ENCODE data around the gene UBXN11.

Gene UBXN11, protein sequence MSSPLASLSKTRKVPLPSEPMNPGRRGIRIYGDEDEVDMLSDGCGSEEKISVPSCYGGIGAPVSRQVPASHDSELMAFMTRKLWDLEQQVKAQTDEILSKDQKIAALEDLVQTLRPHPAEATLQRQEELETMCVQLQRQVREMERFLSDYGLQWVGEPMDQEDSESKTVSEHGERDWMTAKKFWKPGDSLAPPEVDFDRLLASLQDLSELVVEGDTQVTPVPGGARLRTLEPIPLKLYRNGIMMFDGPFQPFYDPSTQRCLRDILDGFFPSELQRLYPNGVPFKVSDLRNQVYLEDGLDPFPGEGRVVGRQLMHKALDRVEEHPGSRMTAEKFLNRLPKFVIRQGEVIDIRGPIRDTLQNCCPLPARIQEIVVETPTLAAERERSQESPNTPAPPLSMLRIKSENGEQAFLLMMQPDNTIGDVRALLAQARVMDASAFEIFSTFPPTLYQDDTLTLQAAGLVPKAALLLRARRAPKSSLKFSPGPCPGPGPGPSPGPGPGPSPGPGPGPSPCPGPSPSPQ

DNA sequence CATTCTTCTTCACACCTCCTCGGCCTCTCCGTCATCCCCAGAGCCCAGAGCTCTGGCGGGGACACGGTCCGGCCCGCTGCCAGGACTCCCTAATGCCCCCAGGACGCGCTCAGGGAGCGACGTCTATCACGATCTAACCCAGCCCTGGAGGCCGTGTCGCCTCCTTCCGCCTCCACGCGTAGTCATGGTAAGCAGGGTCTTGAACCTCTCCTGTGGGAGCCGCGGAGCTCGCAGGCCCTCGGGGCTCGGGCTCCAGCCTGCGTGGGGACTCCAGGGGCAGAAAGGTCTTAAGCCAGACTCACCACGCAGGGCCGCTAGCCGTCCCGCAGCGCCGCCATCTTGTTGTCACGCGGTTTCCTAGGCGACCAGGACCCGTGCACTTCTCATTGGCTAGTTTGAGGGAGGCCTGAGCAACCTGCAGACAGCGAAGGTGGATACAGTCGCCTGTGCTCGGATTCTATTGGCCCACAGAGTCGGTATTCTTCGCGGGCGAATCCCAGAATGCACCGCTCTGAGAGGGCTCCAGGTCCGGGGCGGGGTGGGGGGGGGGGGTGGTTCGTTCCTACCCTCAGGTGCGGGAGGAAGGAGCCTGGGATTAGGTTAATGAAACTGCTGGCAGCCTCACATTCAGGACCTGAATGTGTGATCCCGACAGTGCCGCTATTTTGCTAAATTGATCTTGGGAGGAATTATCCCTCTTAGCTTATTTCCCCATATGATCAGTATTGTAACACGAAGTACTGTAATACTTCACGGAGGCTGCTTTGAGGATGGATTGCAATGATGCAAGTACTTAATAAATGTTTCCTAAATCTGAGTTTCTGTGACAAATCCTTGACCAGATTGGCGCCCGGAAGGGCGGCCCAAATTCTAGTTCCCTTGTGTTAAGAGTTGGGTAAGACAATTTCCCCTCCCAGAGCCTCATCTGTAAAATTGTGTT, at the start of gene UBXN11:
Gene UBXN11 (minus strand): TSS at position 347 of the 940 bp plus-strand sequence. CDS start 3,753 bp downstream, outside the sequence.
- DNase-seq, result peak; percentile 84

DNA sequence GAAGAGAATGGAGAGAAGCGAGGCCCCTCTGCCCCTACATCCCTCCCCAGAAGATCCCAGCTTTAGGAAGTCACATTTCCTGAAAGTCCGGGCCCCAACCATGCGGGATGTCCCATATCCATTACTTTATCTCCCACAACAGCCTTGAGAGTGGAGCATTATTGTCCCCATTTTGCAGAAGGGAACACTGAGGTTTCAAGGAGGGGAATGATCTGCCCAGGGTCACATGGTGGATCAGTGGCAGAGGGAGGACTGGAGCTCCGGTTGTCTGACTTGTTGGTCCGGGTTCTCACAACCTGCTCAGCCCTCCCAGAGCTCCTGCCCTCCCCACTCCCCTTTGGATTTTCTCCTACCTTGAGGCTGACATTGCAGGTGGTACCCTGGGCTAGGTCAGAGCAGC, 49.7 kb upstream of the UBXN11 start:
- no peak for DNase-seq

DNA sequence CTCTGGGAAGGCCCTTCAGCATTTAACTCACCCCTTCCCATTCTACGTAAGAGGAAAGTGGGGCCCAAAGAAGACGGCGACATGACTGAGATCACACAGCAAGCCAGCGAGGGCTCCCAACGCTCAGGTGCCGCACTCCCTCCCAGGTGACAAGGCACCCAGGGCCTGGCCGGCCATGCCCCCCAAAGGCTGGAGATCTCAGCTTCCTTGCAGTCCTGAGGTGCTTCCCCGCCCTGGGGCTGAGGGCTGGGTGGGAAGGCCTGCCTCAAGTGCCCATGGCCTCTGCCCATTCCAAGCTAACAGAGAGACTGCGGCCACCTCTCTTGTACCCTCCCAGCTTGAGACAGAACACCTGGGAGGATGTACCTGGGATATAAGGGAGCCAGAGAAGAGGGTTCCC, 48.5 kb upstream of the UBXN11 start:
- no peak for DNase-seq

DNA sequence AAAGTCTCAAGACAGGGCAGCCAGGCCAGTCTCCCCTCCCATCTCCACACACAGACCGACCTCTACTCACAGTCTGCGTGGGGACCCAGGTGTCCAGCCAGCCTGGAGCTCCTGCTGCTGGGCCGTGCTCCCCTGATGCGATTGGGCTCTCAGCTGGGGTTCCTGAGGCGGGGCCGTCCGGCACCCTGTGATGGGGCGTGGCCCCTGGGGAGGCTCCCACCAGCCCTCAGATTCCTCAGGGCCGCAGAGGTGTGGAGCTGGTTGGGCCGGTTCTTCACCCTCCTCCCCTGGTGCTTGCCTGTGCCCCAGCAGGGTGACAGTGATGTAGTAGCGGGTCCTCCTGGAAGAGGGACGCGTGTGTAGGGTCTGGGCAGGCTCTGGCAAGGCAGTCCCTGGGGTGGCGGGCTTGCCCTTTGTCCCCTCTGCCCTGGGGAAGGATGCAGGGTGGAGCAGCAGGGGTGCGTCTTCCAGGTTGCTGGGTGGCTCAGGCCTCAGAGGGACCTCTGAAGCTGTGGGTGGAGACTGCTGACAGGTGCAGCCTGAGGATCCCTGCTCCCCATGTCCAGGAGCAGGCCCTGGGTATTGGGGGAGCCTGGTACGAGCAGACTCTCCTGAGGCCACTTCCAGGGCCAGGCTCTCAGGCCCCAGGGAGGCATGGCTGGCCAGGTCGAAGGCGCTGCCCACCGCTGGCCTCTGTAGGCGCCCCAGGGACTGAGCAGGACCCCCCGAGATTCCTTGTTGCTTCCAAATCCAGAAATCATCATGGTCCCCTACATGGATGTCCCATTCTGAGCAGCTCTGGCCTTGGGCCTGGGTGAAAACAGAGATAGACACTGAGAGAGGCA, 47.8 kb upstream of the UBXN11 start, which contains the start of gene CRYBG2:
Gene CRYBG2 (minus strand): TSS at position 155 of the 845 bp plus-strand sequence. CDS start 7,473 bp downstream, outside the sequence.
- no peak for DNase-seq

DNA sequence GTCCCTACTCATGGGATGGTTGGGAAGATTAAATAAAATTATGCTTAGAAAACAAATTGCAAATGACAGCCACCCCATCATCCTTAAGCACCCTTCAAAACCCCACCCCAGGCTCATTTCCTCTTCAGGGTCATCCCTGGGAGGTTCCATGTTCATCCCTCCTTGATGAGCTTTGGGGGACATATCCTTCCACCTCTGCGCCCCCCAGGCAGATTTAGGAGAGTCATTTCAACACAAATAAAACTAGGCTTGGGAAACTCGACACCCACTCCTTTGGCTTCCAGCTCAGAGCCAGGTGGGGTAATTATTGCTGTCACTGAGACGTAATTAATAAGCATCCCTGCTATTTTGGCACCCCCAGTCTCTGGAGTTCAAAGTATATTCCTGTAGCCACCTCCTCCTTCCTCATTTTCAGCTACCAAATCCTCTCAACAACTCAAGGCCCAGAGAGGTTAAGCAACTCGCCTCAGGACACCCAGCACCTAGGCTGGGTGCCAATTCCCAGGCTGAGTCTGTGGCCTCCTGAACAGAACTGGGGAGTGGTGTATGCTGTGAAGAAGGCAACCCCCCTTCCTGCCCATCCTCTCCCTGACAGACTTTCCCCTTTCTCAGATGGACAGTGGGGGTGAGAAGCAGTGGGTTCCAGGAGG, 46.9 kb upstream of the UBXN11 start:
- DNase-seq, result no peak

DNA sequence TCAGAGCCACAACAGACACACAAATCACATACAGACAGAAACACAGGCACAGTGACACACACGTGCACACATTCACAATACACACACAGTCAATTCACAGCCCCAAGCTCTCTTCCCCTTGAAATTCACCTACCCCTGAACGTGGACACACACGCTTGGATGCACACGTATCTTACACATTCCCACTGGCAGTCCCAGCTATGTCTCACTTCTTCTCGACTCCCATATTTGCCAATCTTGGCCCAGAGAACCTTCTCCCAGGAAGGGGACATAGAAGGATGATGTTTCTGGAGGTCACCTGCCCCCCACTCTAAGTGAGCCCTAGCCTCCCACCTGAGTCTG, 45.9 kb upstream of the UBXN11 start:
- no peak for DNase-seq

DNA sequence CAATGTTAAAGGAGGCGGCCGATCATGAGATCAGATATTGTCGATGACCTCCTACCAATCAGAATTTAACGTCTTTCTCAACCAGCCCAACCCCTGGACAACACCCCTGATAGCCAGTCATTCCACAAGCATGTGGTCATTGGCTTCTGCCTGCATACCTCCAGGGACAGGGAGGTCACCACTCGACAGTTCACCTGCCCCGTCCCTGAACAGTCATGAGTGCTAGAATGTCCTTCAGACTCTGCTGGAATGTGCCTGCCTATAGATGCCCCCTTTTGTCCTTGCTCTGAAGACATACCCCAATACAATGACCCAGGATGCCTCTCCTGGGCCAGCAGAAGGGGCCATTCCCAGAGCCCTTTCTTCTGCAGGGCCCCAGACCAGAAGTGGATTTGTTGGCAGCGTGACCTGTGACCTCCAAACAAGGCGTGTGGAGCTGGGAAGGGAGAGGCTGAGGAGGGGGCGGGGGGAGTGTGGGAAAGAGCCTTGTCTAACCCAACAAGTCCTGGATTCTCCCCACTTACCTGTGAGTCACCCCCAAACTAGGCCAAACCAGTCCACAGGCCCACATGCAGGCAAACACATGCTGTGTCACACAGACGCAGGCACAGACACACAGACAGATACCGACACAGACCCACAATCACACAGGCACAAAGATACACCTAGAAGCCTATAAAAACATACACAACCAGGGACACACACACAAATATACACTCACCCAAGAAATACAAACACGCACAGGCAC, 45.3 kb upstream of the UBXN11 start:
- no peak for DNase-seq

DNA sequence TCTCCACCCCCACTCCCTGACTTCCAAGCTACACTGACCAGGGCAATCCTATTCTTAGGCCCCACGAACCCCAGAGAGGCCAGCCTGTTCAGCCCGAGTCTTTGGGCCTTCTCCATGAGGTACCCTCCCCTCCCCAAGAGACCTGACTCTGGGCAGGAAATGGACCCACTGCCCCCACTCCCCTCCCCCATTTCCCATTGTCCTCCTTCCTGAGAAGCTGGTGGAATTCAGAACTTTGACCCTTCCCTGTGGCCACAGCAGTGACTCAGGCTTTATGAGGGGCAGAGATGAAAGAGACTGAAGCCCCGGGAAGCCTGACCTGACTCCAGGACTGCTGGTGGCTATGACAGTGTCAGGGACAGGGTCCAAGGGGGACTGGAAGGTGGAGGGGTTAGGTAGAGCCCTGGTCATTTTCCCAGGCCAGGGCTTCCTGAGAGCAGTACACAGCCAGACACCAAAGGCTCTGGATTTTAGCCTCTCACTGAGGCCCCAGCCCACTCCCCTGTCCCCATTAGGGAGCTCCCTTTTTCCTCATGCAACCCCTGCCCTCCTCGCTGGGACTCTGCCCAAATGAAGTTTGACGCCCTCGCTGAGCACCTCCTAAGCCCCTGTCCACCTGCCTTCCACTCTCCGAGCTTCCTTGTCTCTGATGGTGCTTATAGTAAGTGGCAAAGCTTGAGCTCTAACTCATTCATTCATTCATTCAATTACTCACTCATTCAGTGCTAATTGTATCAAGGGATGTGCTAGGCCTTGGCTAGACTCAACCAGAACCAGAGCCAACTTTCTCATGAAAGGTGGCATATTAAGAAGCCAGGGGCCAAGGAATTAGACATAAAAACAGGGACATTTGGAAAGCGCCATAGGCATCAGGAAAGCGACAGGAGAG, 44.5 kb upstream of the UBXN11 start:
- no peak for DNase-seq

DNA sequence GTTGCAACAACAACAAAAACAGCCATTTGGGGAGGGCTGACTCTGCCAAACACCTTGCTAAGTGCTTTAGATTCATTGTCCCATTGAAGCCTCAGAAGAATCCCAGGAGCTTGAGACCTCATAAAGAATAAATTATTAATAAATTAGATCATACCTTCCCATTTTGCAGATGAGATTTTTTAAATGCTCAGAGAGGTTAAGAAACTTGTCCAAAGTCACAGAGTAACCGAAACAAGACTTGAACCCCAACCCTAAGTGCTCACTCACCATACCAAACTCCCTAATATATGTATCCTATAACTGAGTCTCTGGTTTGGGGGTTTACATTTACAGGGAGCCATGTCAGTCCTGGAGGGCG, 43.9 kb upstream of the UBXN11 start:
- no peak for DNase-seq

DNA sequence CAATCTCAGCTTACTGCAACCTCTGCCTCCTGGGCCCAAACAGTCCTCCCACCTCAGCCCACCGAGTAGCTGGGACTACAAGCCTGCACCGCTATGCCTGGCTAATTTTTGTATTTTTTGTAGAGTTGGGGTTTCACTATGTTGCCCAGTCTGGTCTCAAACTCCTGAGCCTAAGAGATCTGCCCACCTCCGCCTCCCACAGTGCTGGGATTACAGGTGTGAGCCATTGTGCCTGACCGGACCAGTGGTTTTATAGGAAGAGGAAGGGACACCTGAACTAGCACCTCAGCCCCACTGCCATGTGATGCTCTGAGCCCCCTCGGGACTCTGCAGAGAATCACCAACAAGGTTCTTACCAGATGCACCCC, 43.4 kb upstream of the UBXN11 start:
- DNase-seq, result no peak

DNA sequence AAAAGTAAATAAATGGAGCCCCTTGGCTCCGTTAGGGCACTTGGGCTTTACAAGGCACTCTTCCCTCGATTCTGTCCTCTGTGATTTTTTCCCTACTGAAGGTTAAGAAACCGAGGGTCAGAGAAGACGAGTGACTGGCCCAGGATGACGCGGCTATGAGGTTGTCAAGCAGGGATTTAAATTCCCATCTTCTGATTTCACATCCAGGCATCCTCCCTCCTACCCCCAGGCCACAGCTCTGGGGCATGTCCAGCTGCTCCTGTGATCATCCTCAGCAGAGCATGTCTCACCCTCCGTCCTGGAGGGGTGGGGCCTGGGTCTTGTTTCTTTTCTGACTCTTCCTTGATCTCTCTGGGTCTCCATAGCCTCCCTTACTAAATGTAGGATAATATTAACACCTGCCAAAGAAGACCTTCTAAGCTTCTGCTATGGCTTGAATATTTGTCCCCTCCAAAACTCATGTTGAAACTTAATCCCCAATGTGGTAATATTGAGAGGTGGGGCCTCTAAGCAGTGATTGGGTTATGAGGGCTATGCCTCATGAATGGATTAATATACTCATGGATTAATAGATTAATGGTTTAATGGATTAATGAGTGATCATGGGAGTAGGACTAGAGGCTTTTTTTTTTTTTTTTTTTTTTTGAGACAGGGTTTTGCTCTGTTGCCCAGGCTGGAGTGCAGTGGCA, 42.9 kb upstream of the UBXN11 start:
- DNase-seq, result no peak

DNA sequence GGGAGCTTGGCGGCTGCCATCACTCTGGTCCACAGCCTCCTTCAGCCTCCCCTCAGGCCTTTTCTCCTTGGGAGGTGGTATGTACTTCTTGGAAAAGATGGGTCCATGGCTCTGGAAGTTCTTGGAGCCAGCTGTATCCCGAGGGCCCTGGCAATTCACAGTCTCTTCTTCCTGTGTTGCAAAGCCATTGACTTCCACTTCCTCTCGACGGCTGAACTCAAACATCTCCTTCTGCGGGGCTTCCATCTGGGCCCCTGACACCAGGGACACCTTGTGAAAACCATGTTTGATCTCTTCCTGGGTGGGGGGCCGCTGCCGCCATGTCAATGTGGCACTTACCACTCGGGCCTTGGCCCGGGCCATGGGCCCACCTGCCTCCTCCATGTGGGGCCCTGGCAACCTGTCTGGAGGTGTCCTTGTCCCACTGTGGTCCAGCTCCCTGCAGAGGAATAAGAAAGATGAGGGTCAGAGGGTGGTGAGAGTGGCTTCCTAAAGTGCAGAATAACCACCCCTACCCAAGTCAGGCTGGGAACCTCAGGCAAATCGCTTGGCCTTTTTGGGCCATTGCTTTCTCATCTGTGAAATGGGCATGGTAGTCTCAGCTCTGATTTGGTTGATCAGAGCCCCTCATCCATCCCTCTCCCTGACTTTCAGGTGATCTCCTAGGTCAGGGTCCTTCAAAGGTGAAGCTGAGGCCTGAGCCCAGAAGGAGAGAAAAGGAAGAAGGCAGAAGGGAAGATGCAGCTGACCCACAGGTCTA, 40.0 kb upstream of the UBXN11 start:
- no peak for DNase-seq

DNA sequence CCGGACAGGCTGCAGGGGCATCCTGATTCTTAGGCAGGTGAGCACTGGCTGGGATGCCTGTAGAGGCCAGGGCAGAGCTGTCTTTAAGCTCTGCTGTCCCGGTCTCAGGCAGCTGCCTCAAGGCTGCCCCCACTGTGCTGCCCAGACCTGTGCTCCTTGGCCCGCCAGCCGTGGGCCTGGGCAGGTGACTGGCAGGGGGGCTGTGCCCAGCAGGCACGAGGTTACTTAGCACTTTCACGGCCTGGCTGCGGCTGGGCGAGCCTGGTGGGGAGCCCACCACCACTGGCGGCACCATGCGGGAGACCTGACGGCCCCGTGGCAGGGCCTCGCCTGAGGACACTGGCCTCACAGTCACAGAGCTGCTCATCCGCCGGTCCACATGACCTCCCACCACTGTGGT, 39.3 kb upstream of the UBXN11 start:
- DNase-seq, result no peak

DNA sequence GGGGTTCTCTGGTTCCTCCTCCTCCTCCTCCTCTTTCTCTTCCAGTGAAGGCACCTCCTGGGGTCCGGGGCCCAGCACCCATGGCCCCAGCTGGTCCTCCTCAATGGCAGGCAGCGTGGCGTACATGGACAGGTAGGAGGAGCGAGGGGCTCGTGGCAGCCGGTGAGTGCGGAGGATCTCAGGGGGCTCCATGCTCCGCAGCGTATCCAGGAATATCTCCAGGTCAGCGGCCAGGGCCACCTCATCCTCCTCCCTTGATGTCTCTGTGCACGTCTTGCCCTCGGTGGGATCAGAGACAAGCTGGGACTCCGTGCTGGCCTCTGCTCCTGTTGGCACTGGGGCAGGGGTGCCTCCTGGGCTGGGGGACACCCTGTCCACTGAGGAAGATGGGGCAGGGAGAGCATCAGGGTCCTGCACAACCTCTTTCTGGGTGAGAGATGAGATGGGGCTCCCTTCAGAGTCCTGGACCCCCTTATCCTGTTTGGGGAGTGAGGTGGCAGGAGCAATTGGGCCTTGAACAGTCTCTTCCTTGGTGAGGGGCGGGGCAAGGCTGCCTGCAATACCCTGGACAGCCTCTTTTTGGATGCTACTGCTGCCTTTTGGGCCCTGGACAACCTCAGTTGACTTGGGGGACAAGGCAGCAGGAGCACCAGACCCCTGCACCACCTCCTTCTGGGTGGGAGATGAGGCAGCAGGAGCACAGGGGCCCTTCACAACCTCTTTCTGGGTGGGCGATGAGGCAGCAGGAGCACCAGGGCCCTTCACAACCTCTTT, 37.9 kb upstream of the UBXN11 start:
- DNase-seq, result no peak

DNA sequence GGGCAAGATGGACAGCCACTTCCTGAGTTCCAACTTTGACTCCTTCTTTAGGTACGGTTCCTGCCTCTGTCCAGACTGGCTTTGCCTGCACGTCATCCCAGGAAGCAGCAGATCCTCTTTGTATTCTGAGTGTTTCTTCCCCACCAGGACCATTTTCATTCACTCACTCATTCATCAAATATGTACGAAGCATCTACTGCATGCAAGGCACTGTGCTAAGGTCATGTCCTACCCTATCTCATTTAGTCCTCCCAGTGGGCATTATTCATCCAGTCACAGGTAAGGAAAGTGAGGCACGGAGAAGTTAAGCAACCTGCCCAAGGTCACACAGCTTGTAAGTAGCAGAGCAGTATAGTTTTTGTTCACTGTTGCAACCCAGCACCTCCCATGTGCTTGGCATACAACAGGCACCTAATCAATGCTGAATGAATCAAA, 33.6 kb upstream of the UBXN11 start:
- DNase-seq, result no peak

DNA sequence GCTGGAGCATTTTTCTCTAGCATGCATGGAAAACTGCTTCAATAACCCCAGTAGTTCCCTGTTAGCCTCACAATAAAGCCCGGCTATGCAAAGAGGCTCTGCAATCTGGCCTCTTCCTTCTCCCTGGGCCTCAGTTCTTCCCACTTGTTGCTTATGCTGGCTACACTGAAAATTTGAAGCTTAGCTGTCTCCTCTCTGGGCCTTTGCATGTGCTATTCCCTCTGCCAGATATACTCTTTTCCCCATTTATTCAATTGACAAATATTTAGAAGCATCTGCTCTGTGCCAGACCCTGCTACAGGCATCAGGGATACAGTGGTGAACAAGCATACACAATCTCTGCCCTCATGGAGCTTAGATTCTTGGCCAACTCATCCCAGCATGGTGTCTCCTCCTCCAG, 32.2 kb upstream of the UBXN11 start:
- no peak for DNase-seq

DNA sequence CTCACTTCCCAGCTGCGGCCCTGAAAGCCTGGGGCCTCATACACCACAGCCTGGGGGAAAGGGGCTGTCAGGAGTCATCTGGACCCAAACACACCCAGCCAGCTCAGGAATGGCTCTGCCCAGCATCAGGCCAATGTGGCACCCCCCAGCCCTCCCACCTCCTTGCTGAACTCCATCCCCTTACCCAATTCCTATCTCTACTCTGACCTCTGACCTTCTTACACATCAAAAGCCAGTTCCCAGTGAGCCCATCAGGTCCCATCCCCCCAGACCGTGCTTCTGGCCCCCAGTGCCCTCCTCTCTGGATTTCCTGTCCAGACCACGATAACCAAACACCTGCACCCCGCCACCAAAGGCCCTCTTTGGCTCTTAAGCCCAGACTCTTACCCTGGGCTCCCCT, 31.2 kb upstream of the UBXN11 start:
- DNase-seq, result no peak

DNA sequence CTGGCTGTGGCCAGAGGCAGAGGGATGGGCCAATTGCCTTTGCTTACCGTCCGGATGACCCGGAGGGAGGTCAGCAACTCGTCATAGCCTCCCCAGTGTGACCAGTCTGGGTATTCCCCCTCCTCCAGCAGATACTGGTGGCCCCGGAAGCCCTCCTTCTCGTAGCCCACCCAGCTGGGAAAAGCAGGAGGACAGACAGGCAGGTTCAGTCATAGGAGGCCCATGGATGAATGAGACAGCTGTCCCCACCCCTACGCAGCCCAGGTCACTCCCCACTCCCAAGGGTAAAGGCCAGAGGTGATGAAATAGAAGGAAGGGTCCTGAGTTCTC, 30.7 kb upstream of the UBXN11 start:
- no peak for DNase-seq

All from NCI-H446 treated with DMSO at 0.1 percent for 48 hours (cell line).